Left lung (tissue), 10 donors: ENCODE measurements around the gene TBP. TPM values are rescaled to one million over a fixed set of nuclear protein-coding genes. Genes with fewer than 3 reads are reported as not detected.

ENCODE experiments used
- ATAC-seq: fragments of 200-7000 bp; cut with Tn5 transposase; one replicate; pipeline ENCODE4 v1.9.1; 2020; ENCODE audit warnings: moderate library complexity
- DNase-seq, 4 donors: peaks; one replicate each; pipeline ENCODE4 v3.0.0-alpha.2; 2013 to 2020
- H3K27ac ChIP-seq, 2 donors: fragments of 200-600 bp; sonication (generic) in 1 of 2; one replicate each; pipeline versions ENCODE4 v1.5.0 to v1.8.0; 2020 to 2021
- H3K27me3 ChIP-seq, 2 donors: fragments of 200-600 bp; sonication (generic) in 1 of 2; one replicate each; pipeline versions ENCODE4 v1.5.0 to v1.8.0; 2020 to 2021
- H3K36me3 ChIP-seq, 2 donors: fragments of 200-600 bp; sonication (generic) in 1 of 2; one replicate each; pipeline versions ENCODE4 v1.5.0 to v1.8.0; 2020 to 2021
- H3K4me1 ChIP-seq, 2 donors: fragments of 200-600 bp; one replicate each; pipeline ENCODE4 v1.8.0; 2021
- H3K4me3 ChIP-seq, 2 donors: fragments of 200-600 bp; sonication (generic) in 1 of 2; one replicate each; pipeline versions ENCODE4 v1.5.0 to v1.8.0; 2020 to 2021; ENCODE audit warnings: mild to moderate bottlenecking in 1 of 2
- H3K9me3 ChIP-seq, 2 donors: fragments of 200-600 bp; sonication (generic) in 1 of 2; one replicate each; pipeline versions ENCODE4 v1.5.0 to v1.8.0; 2020 to 2021
- intact Hi-C, 2 donors: fragments of 100-400 bp; cut with DNase I; formaldehyde crosslinking; loops; one replicate each; pipeline versions ENCODE4 v1.11.2 to v1.14.2; 2022
- polyA plus RNA-seq, 6 donors: library from polyadenylated mRNA; unstranded; fragments of 120-200 nt; gene quantifications; one replicate each; pipeline ENCODE4 v1.2.1, GENCODE V29; 2013; ENCODE audit not compliant: insufficient read length in 6 of 6
- total RNA-seq, 2 donors: library from RNA; stranded (reverse); fragmentation: NEBNext Ultra II Directional; extraction: Animal tissue kit (Norgen Biotek cat#: 25700); gene quantifications; one replicate each; pipeline ENCODE4 v1.2.1, GENCODE V29; 2021
- TF ChIP-seq, protein P1 (sequence below), 2 donors: fragments of 200-600 bp; sonication (generic) in 1 of 2; IDR thresholded peaks; one replicate each; pipeline versions ENCODE4 v1.5.0 to v1.8.0; 2021; ENCODE audit warnings: antibody characterized with exemption in 2 of 2
- donor health status: DM: no; HTN: yes; CAD: no.
- donor health status: DM: no; HTN: no; CAD: no.

The TBP gene
- total and polyA plus RNA-seq, 8 donors = 9.0 to 27.2 (median 23.5) TPM

DNA sequence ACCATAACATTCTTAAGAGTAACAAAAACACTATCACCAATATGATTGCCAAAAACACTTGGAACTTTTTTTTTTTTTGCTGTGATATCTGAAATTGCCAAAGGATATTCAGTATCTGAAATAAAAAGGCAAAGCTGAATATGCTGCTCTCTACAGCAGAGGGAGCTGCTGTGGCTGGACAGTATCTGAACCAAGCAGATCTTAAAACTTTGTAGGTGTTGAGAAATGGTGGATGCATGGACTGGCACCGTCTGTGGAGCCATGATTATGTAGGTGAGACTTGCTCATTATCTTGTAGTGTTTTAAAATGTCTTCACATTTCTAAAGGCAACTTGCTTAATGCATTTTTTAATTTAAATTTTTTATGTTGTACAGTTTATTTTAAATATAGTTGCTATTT is 21.1 kb downstream of the TBP start:
- TF ChIP-seq, protein P1, sequence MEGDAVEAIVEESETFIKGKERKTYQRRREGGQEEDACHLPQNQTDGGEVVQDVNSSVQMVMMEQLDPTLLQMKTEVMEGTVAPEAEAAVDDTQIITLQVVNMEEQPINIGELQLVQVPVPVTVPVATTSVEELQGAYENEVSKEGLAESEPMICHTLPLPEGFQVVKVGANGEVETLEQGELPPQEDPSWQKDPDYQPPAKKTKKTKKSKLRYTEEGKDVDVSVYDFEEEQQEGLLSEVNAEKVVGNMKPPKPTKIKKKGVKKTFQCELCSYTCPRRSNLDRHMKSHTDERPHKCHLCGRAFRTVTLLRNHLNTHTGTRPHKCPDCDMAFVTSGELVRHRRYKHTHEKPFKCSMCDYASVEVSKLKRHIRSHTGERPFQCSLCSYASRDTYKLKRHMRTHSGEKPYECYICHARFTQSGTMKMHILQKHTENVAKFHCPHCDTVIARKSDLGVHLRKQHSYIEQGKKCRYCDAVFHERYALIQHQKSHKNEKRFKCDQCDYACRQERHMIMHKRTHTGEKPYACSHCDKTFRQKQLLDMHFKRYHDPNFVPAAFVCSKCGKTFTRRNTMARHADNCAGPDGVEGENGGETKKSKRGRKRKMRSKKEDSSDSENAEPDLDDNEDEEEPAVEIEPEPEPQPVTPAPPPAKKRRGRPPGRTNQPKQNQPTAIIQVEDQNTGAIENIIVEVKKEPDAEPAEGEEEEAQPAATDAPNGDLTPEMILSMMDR (IDR thresholded peaks at IDR 0.05) = no peak
- intact Hi-C loops = no loop called here
- Histone ChIP-seq H3K4me3 (no peak overlapping the region), H3K36me3 (peaks cover 7 to 99% of the 10 kb centered on the region in 2 donors), H3K4me1 (no peaks in the 10 kb centered on the region), H3K27ac (no peak overlapping the region), H3K27me3 (no peaks in the 10 kb centered on the region), H3K9me3 (no peaks in the 10 kb centered on the region)
- no peak for DNase-seq
- ATAC-seq = no peak

DNA sequence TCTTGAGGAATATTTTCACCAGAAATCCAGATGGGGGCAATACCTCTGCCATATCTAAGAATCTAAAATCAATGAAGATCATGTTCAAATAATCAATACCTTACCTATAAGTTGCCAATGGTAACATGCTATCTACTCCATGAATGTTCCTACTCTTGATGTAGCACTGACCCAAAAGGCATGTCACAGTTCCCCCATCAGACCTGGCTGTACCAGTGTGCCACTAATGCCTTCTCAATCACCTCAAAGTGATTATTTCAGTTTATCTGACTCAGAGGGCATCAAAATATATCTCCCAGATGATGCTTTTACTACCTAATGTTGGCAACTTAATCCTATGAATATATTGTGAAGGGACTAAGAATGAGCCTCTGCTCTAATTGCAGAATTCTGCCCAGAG is 24.7 kb downstream of the TBP start:
- TF ChIP-seq, protein P1 (IDR thresholded peaks at IDR 0.05) = no peak
- intact Hi-C loops = no loop called here
- DNase-seq (no peak), ATAC-seq (no peak)
- H3K4me3 ChIP-seq = no peak overlapping the region
- H3K27me3 ChIP-seq = no peaks in the 10 kb centered on the region
- H3K27ac ChIP-seq = no peak overlapping the region
- no peaks in the 10 kb centered on the region for H3K9me3 ChIP-seq
- H3K36me3 ChIP-seq = peaks cover 0 to 92% of the 10 kb centered on the region in 2 donors
- H3K4me1 ChIP-seq = peaks cover 3 to 9% of the 10 kb centered on the region in 2 donors

DNA sequence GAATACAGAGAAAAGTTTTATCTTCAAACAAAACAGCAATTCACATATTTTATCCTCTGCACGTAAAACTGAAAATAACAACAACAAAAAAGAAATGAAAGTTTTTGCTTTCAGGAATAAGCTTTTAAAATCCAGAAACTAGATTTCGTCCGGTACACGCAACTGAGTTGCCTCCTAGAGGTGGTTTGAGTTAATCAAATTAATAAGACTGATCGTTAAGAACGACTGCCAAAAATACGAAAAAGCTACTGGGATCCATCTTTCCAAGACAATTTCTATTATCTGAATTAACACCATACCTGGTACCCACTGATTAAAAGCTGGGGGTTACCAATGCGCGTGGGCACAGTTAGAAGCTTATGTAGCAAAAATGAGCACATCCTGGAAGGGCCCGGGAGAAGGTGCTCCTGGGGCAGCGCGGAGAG is 29.6 kb downstream of the TBP start:
- Histone ChIP-seq H3K27ac (peak overlapping the region; percentile 78 to 94), H3K4me1 (peaks cover 8 to 19% of the 10 kb centered on the region in 2 donors), H3K9me3 (no peaks in the 10 kb centered on the region), H3K4me3 (peak overlapping the region; percentile 86 to 98), H3K36me3 (peaks cover 0 to 45% of the 10 kb centered on the region in 2 donors), H3K27me3 (no peaks in the 10 kb centered on the region)
- DNase-seq = peak in 2 of 4 donors; percentile 1 to 2
- TF ChIP-seq, protein P1 (IDR thresholded peaks at IDR 0.05) = peak in 1 of 2 donors; percentile 24
- ATAC-seq = no peak
- intact Hi-C loops = no loop called here

DNA sequence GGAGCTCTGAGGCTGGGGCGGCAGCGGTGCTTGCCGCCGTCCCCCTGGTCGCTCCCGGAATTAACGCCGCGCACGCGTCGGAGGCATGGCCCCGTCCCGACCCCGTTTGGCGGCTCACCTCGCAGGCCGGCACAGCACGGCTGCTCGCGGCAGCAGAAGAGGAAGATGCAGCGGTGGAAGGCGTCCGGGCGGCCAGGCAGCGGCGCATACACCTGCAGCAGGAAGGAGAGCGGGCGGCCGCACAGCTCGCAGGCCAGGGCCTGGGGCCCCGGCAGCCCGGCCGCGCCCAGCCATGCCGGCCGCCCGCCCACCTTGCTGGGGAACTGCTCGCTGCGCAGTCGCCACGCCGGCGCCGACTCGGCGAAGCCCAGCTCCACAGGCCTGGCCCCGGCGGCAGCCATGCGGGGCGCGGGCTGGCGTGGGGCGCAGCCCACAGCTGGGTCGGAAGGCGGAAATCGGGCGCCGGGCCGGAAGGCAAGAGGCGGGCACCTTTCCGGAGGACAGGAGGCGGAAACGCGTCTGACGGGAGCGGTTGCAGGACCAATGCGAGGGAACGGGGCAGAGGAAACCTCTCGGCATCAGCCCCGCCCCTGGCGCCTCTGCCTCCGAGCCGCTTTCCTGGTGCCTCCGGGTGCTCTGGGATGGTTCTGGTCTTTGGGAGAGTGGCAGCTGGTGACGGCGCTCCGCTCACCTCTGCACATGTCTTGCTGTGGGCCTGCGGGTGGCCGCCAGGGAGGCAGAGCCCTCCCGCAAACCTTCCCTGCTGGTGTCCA is 30.2 kb downstream of the TBP start, which contains the start of gene PDCD2:
Gene PDCD2 (minus strand): TSS at position 457 of the 773 bp plus-strand sequence. CDS start 56 bp downstream, at position 401.
- intact Hi-C loops = no loop called here
- no peaks in the 10 kb centered on the region for H3K9me3 ChIP-seq
- peak; percentile 99 for ATAC-seq

More for the DNA sequence above, 30.2 kb downstream of the TBP start, which contains the start of gene PDCD2:
- peaks cover 0 to 39% of the 10 kb centered on the region in 2 donors for H3K36me3 ChIP-seq
- peaks cover 8 to 19% of the 10 kb centered on the region in 2 donors for H3K4me1 ChIP-seq
- H3K27ac ChIP-seq = peak within 1 kb of the TSS; percentile 78 to 94
- TF ChIP-seq, protein P1 (IDR thresholded peaks at IDR 0.05) = no peak
- peak; percentile 83 to 98 (median 95) for DNase-seq
- peak within 1 kb of the TSS; percentile 86 to 98 for H3K4me3 ChIP-seq
- no peaks in the 10 kb centered on the region for H3K27me3 ChIP-seq
